ENCODE results near the gene UGT1A9.

Gene UGT1A9

DNA sequence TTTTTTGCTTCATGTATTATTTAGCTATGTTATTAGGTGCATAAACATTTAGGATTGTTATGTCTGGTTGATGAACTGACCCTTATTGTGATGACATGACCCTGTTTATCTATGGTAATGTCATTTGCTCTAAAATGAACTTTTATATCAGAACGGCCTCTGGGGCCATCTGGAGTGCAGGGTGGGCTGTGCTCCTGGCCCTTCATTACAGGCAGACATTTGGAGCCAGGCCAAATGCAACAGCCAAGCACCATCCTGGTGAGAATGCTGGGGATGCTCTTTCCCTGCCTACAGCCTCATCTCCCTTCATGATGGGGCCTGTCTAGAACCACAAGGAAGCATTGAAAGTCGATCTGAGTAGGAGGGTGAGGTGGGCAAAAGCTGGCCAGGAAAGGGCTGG, 144.6 kb downstream of the UGT1A9 start:
- TF ChIP-seq, protein P1, sequence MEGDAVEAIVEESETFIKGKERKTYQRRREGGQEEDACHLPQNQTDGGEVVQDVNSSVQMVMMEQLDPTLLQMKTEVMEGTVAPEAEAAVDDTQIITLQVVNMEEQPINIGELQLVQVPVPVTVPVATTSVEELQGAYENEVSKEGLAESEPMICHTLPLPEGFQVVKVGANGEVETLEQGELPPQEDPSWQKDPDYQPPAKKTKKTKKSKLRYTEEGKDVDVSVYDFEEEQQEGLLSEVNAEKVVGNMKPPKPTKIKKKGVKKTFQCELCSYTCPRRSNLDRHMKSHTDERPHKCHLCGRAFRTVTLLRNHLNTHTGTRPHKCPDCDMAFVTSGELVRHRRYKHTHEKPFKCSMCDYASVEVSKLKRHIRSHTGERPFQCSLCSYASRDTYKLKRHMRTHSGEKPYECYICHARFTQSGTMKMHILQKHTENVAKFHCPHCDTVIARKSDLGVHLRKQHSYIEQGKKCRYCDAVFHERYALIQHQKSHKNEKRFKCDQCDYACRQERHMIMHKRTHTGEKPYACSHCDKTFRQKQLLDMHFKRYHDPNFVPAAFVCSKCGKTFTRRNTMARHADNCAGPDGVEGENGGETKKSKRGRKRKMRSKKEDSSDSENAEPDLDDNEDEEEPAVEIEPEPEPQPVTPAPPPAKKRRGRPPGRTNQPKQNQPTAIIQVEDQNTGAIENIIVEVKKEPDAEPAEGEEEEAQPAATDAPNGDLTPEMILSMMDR (IDR thresholded peaks at IDR 0.05): no peak

DNA sequence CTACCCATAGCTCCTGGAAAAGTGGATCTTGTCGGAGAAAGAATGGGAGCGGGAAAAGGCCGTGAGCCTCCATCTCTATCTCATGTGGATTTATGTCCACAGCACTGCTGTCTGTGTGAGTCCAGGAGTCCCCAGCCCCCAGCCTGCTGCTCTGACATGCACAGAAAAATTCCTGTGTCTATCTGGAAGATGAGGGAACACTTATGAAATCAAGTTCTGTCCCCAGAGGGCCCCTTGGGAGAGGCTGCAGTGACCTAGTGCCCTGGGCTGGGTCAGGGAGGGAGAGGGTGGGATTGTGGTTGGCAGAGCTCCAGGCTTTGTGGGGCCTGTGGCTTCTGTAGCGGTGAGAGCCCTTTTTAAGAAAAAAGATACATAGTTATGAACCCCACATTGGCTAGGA, 145.1 kb downstream of the UGT1A9 start:
- TF ChIP-seq, protein P1 (IDR thresholded peaks at IDR 0.05): no peak

DNA sequence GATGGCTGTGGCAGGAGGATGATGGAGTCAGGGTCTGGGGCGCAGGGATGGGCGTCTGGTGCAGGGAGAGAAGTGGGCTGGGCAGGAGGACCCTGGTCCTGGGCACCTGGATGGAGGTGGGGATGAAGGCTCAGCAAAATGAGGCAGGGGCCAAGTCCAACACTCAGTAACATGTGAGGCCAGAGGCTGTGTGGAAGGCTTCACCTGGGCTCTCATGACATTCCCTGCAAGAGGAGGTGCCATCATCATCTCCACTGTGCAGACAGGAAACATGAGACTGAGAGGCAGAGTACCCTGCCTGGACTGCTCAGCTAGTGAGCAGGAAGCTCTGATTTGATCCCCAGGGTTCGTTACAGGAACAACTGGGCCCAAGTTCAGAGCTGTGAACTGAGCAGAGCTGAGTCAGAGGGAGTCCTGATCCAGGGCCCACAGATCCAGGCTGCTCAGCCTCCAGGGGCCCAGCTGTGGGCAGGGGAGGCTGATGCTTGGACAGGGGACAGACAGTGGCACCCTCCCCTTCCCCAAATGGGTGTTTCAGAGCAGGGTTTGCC, 145.7 kb downstream of the UGT1A9 start:
- TF ChIP-seq, protein P1 (IDR thresholded peaks at IDR 0.05): no peak

DNA sequence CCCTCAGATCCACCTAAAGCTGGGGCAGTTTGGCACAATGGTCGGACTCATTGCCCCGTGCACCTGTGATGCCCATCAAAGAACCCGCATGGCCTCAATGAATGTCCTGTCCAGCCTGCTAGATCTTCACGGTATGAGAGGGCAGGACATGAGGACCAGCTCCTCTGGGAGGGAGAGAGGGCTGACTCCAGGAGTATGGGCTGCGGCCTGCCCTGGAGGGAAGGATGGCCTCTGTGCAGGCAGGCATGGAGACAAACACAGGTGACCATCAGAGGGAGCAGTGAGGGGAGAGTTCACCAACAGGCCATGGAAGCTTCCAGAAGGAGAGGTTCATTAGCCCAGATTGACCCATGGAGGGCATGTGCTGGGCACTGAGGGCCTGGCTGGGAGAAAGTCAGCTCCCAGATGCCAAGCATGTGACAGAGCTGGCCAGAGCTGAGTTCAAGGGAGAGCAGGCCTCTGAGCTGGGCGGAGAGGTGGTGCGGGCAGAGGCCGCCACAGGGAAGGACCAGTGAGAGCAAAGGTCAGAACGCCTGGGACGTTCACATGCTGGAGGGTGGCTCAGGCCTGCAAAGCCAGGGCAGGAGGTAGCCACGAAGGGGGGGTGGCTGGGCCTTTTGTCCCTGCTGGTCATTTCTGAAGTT, 146.4 kb downstream of the UGT1A9 start:
- TF ChIP-seq, protein P1 (IDR thresholded peaks at IDR 0.05): no peak

DNA sequence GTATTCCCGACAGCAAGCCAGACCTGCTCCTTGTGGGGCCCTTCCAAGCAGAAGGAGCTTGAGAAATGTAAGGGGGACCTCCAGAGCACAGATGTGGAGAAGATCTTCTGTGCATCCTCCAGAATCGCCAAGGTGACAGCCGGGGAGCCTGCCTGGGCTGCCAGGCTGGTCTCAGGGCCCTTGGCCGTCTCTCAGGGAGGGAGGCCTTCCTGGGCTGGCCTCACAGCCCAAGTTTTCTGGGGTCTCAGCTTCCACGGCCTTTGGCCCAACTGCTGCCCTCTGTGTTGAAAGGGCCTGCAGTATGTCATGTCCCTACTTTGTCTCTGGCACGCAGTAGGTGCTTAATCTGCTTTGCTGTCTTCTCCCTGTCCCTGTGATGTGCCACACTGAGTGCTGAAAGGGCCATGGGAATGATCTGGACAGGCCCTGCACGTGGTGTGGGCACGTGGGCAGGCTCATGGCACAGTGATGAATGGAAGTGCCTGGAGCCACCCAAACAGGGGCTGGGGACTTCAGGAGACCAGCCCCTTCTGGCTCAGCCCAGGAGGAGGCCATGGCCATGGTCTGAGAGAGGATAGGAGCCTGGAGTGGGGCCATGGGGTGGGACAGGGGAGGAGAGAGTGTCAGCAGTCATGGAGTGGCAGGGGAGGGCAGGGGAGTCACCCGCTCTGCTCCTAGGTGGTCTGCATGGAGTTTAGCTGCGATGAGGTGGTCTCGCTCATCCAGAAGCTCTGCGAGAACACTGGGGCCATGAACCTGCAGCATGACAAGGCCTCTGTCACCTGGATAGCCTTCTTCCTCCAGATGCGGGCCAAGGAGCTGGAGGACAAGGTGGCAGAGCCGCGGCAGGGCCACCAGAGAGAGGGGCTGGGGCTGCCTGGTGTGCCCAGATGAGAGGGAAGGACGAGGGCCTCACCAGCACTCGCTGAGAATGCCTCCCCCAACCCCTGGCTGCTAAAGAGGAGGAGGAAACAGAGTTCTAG, 147.2 kb downstream of the UGT1A9 start:
- TF ChIP-seq, protein P1 (IDR thresholded peaks at IDR 0.05): no peak

DNA sequence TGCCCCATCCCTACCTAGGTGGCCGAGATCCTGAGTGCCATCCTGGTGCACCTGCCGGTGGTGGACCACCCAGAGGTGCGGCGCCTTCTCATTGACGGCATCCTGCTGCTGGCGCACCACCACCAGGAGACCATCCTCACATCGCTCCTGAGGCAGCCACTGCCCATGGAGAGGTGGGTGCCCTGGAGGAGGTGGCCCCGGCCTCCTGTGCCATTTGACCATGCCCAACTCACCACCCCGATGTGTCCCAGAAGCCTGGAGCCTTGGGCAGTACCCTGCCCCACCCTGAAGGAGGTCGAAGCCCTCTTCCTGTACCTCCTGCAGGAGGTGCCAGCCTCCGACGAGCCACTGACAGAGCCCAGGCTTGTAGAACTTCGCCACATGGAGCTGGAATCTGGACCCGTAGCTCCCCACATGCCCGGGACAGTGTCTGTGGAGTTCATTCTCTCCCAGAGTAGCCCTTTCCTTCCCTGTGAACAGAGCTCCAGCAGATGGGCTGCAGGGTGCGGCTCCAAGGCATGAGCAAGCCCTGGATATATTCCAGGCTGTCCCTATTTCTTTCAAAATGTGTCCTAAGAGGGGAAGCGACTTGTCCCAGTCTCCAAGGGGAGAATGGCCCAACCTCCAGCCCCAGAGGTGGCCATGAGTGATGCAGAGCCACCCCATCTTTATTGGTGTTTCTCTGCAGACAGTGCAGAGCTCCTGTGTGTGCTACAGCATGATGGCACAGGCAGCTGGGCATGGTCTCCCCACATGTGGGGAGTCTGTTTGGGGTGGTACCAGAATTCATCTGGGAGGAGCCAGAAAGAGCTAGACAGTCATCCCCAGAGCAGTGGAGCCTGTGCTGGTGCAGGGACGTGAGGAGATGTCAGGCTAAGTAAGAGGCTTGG, 148.4 kb downstream of the UGT1A9 start:
- TF ChIP-seq, protein P1 (IDR thresholded peaks at IDR 0.05): no peak

DNA sequence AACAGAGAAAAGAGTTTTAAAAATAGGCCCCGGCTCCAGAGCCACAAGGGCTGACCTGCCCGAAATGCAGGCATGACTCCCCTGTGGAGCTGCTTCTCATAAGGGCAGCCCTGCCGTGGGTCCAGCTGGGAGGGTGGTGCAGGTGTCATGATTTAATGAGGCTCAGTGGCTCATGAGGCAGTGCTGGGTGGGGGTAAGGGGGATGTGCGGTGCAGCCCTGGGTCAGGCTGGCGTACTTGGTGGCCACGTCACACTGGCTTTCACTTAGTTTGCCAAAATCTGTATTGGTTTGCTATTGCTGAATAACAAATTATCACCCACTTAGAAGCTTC, 149.0 kb downstream of the UGT1A9 start:
- TF ChIP-seq, protein P1 (IDR thresholded peaks at IDR 0.05): no peak

Data from LNCAP (cell line).